Stimulated activated CD8-positive, alpha-beta memory T cell treated with anti-CD3 and anti-CD28 coated beads, Interleukin-7, amount 100 ng/mL, for 48 hours (primary cell): Measurements from ENCODE around the gene SAMD3.
"Not testable (repeated sequence)": the region's sequence is repeated elsewhere in the genome, so short reads cannot be mapped to it uniquely, and the experiment has no call there.

Experiments
- DNase-seq, 2 donors: peaks; one replicate each; pipeline ENCODE4 v3.0.0-alpha.2; 2020; ENCODE audit warnings: low read depth in 1 of 2; ENCODE audit errors: extremely low read depth in 1 of 2

SAMD3 gene

GRCh38 chr6:130182466-130182865 lies 40.3 kb downstream of the SAMD3 start:
- DNase-seq: no peak

DNA sequence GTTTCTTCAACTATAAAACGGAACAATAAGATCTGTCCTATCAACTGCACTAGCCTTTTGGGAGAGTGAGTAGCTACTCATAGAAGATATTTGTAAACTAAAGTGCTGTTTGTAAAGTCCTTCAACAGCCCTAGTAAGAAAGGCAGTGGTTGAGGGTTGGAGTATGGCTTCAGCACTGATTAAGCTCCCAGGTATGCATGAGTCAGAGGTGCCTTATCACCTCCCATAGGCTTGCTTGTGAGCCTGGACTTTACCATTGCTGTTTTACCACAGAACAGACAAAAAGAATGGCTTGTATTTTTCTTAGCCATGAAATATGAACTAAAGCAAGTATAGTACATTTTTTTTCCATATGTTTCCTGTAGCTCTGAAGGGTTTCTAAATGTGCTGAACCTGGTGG lies 44.1 kb downstream of the SAMD3 start:
- DNase-seq: no peak

GRCh38 chr6:130176378-130176777 lies 46.4 kb downstream of the SAMD3 start:
- no peak for DNase-seq

DNA sequence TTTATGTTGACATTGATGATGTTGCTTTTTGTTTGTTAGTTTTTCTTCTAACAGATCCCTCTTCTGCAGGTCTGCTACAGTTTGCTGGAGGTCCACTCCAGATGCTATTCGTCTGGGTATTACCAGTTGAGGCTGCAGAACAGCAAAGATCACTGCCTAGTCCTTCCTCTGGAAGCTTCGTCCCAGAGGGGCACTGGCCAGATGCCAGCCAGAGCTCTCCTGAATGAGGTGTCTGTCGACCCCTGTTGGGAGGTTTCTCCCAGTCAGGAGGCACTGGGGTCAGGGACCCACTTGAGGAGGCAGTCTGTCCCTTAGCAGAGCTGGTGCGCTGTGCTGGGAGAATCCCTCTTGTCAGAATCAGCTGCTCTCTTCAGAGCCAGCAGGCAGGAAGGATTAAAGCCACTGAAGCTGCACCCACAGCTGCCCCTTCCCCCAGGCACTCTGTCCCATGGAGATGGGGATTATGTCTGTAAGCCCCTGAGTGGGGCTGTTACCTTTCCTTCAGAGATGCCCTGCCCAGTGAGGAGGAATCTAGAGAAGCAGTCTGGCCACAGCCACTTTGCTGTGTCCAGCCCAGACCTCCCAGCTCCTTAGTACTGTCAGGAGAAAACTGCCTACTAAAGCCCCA lies 49.3 kb downstream of the SAMD3 start:
- not testable (repeated sequence) for DNase-seq

GRCh38 chr6:130170160-130170559 lies 52.6 kb downstream of the SAMD3 start:
- DNase-seq: not testable (repeated sequence)

- no peak for DNase-seq
These were observed 55.1 kb downstream of the SAMD3 start for GRCh38 chr6:130167655-130168054.

- no peak for DNase-seq
These were observed 58.5 kb downstream of the SAMD3 start for GRCh38 chr6:130164251-130164650.

DNA sequence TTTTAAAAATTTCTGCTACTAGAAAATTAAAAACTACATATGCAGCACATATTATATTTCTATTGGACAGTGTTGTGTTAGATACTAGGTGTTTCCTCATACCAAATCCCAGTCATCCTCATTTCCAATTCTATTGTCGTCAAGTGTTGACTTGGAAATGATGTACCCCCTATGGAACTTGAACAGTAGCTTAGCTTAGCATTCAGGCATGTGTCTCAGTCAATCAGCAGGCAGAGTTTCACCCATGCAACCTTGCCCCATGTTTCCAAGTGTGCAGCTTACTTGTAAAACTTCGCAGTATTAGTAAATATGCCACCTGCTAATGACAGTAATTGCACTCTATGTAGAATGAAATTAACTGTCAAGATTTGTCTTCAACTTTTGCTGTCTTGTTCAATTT lies 59.5 kb downstream of the SAMD3 start:
- no peak for DNase-seq

- DNase-seq: no peak
These were observed 60.3 kb downstream of the SAMD3 start for GRCh38 chr6:130162421-130162820.

GRCh38 chr6:130161683-130162404 lies 60.9 kb downstream of the SAMD3 start:
- no peak for DNase-seq

GRCh38 chr6:130159956-130160355 lies 62.8 kb downstream of the SAMD3 start:
- no peak for DNase-seq

GRCh38 chr6:130158548-130158947 lies 64.2 kb downstream of the SAMD3 start:
- no peak for DNase-seq

DNA sequence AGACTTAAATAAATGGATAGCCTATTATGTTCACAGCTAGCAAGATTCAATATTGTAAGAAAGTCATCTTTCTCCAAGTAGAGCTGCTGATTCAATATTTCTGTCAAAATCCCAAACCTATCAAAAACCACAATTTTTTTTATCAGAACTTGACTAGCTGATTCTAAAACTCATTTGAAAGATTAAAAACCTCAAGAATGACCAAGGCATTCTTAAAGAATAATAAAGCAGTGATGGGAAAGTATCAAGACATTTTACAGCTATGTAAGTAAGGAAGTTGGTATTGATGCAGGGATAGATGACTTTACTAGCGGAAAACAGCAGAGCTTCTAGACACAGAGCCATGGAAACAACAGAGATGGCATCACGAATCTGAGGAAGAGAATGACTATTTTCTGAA lies 64.7 kb downstream of the SAMD3 start:
- no peak for DNase-seq

GRCh38 chr6:130156908-130157307 lies 65.8 kb downstream of the SAMD3 start:
- DNase-seq: no peak

GRCh38 chr6:130152908-130153510 lies 69.7 kb downstream of the SAMD3 start:
- no peak for DNase-seq

GRCh38 chr6:130150906-130151305 lies 71.8 kb downstream of the SAMD3 start:
- no peak for DNase-seq

GRCh38 chr6:130149016-130149415 lies 73.7 kb downstream of the SAMD3 start:
- not testable (repeated sequence) for DNase-seq

DNA sequence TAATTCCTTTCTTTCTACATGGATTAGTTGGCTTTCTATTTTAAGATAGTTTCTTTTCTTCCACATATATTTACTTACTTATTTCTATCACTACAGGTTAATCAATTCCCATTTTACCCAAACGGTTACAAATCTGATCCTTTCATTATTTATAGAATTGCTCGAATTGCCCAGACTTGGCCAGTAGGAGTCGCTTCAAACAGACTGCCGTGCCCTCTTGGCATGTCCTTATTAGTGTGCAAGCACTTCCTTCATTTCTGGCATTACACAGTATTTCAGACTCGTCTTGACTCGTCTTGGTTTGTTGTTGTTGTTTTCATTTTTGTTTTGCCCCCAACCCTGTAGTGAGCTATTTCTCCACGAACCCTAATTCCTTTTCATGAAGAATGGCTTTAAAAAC lies 74.6 kb downstream of the SAMD3 start:
- no peak for DNase-seq

GRCh38 chr6:130147111-130147510 lies 75.6 kb downstream of the SAMD3 start:
- no peak for DNase-seq

DNA sequence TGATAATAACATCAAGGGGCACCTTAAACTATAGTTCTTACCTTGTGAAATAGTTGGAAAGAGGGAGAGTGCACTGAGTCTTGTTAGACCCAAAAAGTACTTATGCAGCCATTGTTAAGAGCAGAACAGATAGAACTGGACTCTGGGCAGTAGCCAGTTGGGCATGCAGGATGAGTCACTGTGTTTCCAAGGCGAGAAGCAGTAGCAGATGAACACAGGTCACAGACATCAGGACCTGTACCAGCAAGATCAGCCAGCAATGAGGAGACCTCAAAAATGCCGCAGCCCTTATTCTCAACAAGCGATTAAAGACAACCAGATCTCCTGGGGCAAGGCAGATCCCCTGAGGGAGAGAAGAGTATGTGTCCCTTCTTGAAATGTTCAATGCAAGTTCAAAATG lies 79.0 kb downstream of the SAMD3 start:
- DNase-seq: no peak

- no peak for DNase-seq
These were observed 82.7 kb downstream of the SAMD3 start for GRCh38 chr6:130140084-130140483.

- DNase-seq: no peak
These were observed 83.9 kb downstream of the SAMD3 start for GRCh38 chr6:130138909-130139242.
